Measurements from ENCODE around the gene LBH. TPM values are rescaled to one million over a fixed set of nuclear protein-coding genes. Genes with fewer than 3 reads are reported as not detected.

Gene LBH
- total RNA-seq, 4 donors from 2014 or later = 14.9 to 41.1 (median 30.0) TPM

- Histone ChIP-seq H3K27me3 (no peaks in the 10 kb centered on the region), H3K9me3 (no peaks in the 10 kb centered on the region), H3K27ac (no peak overlapping the region), H3K36me3 (no peaks in the 10 kb centered on the region), H3K4me1 (no peaks in the 10 kb centered on the region), H3K4me3 (no peak overlapping the region)
- whole genome bisulfite sequencing = 80% methylated on average over 9 of the region's 9 CpGs
- TF ChIP-seq POLR2AphosphoS5 (IDR thresholded peaks at IDR 0.05) (no peak), CTCF (IDR thresholded peaks at IDR 0.05) (no peak), POLR2A (IDR thresholded peaks at IDR 0.05) (no peak), EP300 (IDR thresholded peaks at IDR 0.05) (no peak)
- DNase-seq (ENCODE audit: low spot score in 2 of 2) = peak in 1 of 2 donors; percentile 49
Observed at GRCh38 chr2:30206461-30207430, 24.6 kb upstream of the LBH start.

- Histone ChIP-seq H3K9me3 (no peaks in the 10 kb centered on the region), H3K4me1 (no peaks in the 10 kb centered on the region), H3K27me3 (no peaks in the 10 kb centered on the region), H3K36me3 (no peaks in the 10 kb centered on the region), H3K4me3 (no peak overlapping the region), H3K27ac (no peak overlapping the region)
- DNase-seq (ENCODE audit: low spot score in 2 of 2) = peak in 1 of 2 donors; percentile 70
- TF ChIP-seq POLR2AphosphoS5 (IDR thresholded peaks at IDR 0.05) (no peak), CTCF (IDR thresholded peaks at IDR 0.05) (peak; percentile 86 to 92)
- WGBS = 0% methylated on average over 2 of the region's 2 CpGs
Observed at GRCh38 chr2:30208453-30208852, 22.9 kb upstream of the LBH start.

- Histone ChIP-seq H3K9me3 (no peaks in the 10 kb centered on the region), H3K27ac (no peak overlapping the region), H3K27me3 (no peaks in the 10 kb centered on the region), H3K4me1 (no peaks in the 10 kb centered on the region), H3K36me3 (no peaks in the 10 kb centered on the region), H3K4me3 (no peak overlapping the region)
- no peak for DNase-seq (ENCODE audit: low spot score in 2 of 2)
- 97% methylated on average over 2 of the region's 2 CpGs for WGBS
- TF ChIP-seq POLR2AphosphoS5 (IDR thresholded peaks at IDR 0.05) = no peak
- no peak for TF ChIP-seq POLR2A (IDR thresholded peaks at IDR 0.05)
- no peak for TF ChIP-seq CTCF (IDR thresholded peaks at IDR 0.05)
- TF ChIP-seq EP300 (IDR thresholded peaks at IDR 0.05) = no peak
Observed at GRCh38 chr2:30209227-30209626, 22.1 kb upstream of the LBH start.

GRCh38 chr2:30213326-30213725 is 18.0 kb upstream of the LBH start:
- WGBS = 87% methylated on average over 11 of the region's 11 CpGs
- H3K36me3 ChIP-seq = no peaks in the 10 kb centered on the region
- H3K4me3 ChIP-seq = no peak overlapping the region
- DNase-seq (ENCODE audit: low spot score in 2 of 2) = peak in 1 of 2 donors; percentile 21
- TF ChIP-seq POLR2AphosphoS5 (IDR thresholded peaks at IDR 0.05) (no peak), CTCF (IDR thresholded peaks at IDR 0.05) (no peak), POLR2A (IDR thresholded peaks at IDR 0.05) (no peak), EP300 (IDR thresholded peaks at IDR 0.05) (no peak)
- H3K9me3 ChIP-seq = no peaks in the 10 kb centered on the region
- peaks cover 18% of the 10 kb centered on the region for H3K4me1 ChIP-seq
- H3K27ac ChIP-seq = no peak overlapping the region
- H3K27me3 ChIP-seq = no peaks in the 10 kb centered on the region

GRCh38 chr2:30213907-30214463 is 17.3 kb upstream of the LBH start:
- no peak for TF ChIP-seq CTCF (IDR thresholded peaks at IDR 0.05)
- TF ChIP-seq EP300 (IDR thresholded peaks at IDR 0.05) = no peak
- TF ChIP-seq POLR2AphosphoS5 (IDR thresholded peaks at IDR 0.05) = no peak
- TF ChIP-seq POLR2A (IDR thresholded peaks at IDR 0.05) = no peak

More at GRCh38 chr2:30213907-30214463, 17.3 kb upstream of the LBH start:
- no peaks in the 10 kb centered on the region for H3K9me3 ChIP-seq
- no peaks in the 10 kb centered on the region for H3K36me3 ChIP-seq
- H3K27ac ChIP-seq = no peak overlapping the region
- no peak for DNase-seq (ENCODE audit: low spot score in 2 of 2)
- no peak overlapping the region for H3K4me3 ChIP-seq
- WGBS = 97% methylated on average over 7 of the region's 7 CpGs
- no peaks in the 10 kb centered on the region for H3K27me3 ChIP-seq
- H3K4me1 ChIP-seq = peaks cover 18% of the 10 kb centered on the region
